HG03354 (cell line): Measurements from ENCODE around the gene LPGAT1.

Experiments used
- ATAC-seq: cut with Tn5 transposase; IDR thresholded peaks from one replicate; pipeline ENCODE4 v1.9.1; 2021; ENCODE audit warnings: mild to moderate bottlenecking; ENCODE audit not compliant: unreplicated experiment, poor library complexity, severe bottlenecking

Gene LPGAT1

GRCh38 chr1:211781260-211781659 is 49.3 kb downstream of the LPGAT1 start:
- ATAC-seq: no peak

- ATAC-seq: no peak
These were observed 55.4 kb downstream of the LPGAT1 start for GRCh38 chr1:211775170-211775569.

GRCh38 chr1:211764701-211765100 is 65.9 kb downstream of the LPGAT1 start:
- ATAC-seq: no peak

DNA sequence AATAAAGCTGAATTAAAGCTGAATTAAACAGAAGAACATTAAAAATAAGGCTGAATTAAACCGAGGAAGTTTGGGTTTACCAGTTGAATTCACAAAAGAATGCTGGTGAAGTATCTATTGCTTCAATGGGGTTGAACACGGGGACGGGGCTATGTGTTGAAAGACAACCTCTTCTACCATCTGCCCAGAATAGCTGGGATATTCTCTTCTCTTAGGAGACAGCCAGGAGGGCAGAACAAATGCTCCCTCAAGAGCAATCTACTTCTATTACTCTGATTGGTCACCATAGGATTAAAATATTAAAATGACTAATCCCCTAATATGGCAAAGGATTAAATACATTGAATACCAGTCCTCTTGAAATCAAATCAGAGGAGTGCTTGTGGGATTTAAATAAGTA is 68.4 kb downstream of the LPGAT1 start:
- no peak for ATAC-seq

DNA sequence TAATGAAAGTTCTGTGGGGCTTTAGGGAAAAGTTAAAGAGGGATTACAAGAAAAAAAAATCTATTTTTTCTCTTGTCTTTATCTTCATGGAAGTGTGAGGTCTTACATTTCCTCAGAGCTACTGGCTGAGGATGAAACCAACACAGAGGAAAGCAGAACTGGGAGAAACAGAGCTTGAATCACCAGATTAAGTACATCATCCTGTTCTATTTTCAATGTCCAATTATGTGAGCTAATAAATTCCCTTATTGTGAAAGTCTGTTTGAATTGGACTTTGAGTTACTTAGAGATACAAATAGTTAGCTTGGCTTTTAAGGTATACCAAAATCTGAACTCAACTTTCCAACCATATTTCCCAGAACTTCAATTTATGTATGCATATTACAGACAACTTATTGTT is 69.2 kb downstream of the LPGAT1 start:
- no peak for ATAC-seq

DNA sequence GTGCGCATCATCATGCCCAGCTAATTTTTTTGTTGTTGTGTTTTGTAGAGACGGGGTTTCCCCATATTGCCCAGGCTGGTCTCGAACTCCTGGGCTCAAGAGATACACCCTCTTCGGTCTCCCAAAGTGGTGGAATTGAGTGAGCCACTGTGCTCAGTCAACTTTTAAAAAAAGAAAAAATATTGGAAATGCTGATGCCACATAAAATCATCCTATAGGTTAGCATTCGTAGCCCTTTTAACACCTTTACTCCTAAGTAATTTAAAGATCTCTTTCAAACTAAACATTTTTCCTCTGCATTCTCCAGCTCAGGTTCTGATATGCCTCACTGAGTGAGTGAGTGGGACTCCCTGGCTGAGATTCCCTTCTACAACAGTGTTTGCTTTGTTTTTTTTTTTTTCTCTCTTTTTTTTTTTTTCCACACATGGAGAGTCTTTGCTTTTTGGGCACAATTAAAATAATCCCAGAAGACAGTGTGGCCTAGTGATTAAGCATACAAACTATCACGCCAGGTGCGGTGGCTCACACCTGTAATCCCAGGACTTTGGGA is 74.0 kb downstream of the LPGAT1 start:
- no peak for ATAC-seq

DNA sequence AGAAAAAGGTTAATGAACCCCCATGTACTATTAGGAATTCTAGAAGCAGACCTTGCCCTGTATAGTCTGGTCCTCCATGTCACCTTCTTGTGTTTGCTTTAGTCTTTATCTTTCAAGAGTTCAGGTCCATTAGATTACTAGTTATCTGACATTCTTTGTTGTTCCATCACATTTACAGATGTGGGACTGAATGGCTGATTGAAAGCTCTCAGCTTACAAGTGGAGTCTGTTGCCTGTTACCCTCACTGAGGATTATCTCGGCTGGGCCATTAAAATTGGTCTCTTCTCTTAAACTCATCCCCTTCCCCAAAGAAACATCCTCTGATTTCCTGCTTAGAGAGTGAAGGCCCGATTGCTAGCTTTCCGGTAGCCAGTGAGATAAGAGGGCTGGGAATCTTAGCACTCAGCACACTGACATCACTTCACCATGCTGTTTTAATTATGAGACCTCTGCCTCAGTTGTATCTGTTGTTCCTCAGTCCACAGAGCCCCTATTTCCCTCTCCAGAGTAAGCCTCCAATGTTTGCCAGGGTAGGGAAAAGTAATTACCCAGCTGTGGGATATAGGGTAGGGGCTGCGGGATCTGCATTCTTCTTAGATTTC is 76.8 kb downstream of the LPGAT1 start:
- ATAC-seq: no peak

DNA sequence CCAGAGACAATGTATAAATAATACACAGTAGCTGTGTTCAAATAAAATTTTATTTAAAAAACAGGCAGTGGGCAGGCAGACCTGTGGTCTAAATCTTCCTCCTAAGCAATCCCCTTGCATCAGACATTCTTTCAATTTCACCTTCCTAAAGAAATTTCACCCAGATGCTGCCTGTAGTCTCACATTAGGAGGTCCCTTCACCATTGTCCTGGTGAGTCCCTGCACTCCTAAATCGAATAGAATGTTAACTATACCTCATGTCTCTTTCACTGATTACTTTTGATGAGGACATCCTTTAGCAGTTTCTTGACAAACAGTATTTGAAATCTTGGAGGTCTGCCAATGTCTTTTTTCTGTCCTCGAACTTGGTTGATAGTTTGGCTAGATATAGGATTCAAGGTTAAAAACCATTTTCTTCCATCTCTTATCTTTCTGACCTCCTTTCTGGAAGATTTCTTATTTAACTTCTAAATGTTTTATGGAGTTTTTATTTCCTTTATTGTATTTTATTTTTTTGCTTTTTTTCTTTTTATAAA is 77.5 kb downstream of the LPGAT1 start:
- ATAC-seq: no peak

DNA sequence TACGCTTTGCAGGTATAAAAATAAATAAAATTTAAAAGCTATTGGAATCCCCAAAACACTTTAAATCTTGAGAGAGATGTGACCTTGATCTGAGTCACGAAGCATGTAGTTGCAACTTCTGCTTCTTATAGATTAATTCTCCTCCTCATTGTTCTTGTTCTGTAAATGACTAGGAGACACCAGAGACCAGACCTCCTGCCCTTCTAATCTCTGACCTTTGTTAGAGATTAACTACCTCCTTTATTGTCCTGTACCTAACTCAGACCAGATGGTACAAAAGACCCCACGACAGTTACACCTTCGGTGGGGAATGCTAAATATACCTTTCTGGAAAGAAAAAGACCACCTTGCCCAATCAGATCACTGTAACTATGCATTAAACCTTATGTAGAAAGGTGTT is 78.2 kb downstream of the LPGAT1 start:
- ATAC-seq: no peak

GRCh38 chr1:211751438-211751837 is 79.1 kb downstream of the LPGAT1 start:
- no peak for ATAC-seq

DNA sequence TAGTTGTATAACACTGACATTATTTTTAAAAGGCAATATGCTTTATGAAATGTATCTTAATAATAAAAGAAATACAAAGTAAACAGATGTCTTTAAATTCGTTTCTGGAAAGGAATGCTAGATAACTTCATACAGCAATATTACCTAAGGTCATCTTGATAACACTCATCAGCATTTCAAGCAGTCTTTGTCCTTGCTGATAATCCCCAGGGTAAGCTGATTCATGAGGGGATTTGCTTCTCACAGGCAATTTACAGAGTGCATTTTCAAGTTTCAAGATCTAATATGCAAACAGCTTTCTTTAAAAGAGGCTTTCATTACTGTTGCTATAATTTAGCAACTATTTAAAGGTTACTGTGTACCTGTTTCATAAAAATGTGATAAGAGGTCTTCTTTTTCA is 80.0 kb downstream of the LPGAT1 start:
- no peak for ATAC-seq

- ATAC-seq: no peak
These were observed 81.3 kb downstream of the LPGAT1 start for GRCh38 chr1:211749251-211749650.

DNA sequence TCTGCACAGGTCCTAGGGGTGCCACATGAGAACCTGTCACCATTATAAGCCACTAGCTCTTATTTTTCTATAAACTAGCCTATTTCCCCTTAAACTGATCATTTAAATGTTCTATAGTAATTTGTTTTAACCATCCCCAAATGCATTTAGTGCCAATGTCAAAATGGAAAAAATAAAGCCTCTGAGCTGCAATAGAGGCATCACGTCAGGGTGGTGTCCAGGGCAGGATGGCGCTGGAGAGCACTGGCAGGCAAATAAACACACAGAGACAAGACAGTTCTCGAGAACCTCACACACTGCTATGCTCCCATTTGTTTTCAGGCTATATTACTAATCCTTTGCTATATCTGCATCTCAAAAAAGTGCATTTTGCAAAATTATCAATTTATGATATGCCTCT is 81.8 kb downstream of the LPGAT1 start:
- ATAC-seq: no peak

- ATAC-seq: no peak
These were observed 87.6 kb downstream of the LPGAT1 start for GRCh38 chr1:211742889-211743529.

GRCh38 chr1:211742272-211742671 is 88.3 kb downstream of the LPGAT1 start:
- ATAC-seq: no peak

DNA sequence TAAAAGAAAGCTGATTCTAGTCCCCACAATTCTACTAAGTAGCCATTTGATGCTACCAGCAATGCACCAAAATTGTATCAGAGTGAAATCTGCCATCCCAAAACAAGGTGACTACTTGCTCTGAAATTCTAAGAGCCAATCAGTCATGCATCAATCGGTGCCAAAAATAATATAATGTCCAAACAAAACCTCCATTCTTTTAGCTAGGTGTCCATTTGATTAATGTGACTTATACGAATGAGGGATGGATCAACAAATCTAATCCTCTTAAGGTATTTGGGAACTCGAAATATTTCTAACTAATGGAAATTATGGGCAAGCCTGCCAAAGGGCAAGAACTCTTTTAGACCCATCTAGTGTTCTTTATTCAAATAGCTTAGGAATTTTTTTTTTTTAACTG is 88.8 kb downstream of the LPGAT1 start:
- ATAC-seq: no peak

- ATAC-seq: no peak
These were observed 89.4 kb downstream of the LPGAT1 start for GRCh38 chr1:211741116-211741515.

- ATAC-seq: peak; percentile 64
These were observed 90.7 kb downstream of the LPGAT1 start for GRCh38 chr1:211739671-211740411.

DNA sequence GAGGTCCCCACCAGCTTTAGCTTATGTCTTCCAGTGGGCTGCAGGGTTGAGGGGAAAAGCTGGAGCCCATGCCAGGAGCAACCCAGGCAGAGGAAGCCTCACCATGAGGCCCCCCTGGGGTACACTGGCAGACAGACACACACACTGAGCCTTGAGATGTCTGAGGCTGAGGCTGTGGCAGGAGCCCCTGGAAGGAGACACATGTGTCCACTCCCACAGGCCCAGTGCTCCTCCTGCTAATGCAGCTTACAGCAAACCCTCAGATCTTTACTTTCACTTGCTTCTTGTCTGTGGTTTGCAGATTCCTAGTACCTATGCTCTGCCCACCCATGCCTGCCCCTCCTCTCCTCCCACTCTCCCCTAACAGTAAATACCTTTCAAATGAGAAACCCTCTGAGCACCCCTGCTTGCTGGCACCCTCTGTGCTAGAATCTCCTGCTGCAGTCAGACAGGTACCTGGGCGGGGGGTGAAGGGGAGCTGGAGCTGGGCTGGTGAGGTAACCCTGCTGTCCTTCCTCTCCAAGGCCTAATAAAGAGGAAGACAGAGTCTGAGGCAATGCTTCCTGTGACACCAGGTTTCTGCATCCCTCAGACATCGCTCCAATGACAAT is 91.8 kb downstream of the LPGAT1 start:
- no peak for ATAC-seq

GRCh38 chr1:211738096-211738690 is 92.4 kb downstream of the LPGAT1 start:
- no peak for ATAC-seq
